Medulla oblongata (tissue), 1 donor: ENCODE data around the gene GMIP.

Experiments used
- DNase-seq: peaks from one replicate; pipeline ENCODE4 v3.0.0-alpha.2; 2015; ENCODE audit errors: extremely low spot score

Gene GMIP

DNA sequence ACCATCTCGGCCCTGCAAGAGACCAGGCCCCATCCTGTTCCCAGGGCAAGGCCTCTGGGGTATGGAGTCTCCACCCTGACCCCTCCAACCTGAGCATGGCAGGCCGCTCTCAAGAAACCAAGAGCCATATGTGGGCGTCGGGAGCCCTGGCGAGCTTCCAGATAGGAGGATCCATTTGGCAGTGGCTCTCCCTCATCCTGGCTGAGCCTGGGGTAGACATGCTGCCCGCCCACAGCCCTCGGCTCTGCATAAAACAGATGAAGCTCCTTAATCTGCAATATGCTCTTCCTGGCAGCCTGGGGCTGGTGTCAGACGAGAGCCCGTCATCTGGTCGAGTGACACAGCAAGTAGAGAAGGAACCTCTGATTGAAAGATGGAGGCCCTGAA, 13.9 kb upstream of the GMIP start:
- no peak for DNase-seq

DNA sequence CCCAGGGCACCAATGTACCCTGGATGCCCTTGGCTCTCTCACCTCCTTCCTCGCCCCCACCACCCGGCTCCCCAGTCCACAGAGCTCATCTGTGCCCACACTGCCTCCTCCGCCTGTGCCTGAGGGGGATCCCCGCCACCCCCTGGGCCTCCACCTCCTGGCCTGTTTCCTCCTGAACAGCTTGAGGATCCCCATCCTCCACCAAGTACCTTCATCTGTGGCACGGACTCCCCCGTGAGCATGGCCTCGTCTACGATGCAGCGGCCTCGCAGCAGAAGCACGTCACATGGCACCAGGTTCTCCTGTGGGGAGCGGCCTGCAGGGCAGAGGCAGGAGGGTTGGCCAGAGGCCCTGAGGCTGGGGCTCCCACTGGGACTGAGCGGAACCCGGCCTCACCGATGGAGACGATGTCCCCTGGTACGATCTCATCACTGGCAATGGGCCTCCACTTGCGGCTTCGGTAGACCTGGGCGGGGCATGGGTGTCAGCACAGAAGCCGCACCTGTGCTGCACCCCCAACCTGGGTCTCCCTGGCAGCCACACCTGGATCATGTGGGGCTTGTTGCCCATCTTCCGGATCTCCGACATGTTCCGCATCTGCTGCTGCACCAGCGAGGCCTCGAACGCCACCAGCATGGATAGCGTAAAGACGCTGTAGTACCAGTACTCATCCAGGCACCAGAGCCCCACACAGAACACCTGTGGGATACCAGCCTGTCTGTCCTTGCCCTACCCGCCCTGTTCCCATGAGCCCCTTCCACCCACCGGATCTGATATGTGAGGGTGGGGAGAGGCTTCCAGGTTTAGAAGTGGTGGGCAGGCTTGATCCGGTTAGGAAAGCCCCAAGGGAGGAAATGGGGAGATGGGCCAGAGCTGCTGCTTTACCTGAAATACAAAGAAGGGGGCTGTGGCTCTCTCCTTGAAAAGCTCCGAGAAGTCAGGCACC, 13.3 kb upstream of the GMIP start:
- no peak for DNase-seq

DNA sequence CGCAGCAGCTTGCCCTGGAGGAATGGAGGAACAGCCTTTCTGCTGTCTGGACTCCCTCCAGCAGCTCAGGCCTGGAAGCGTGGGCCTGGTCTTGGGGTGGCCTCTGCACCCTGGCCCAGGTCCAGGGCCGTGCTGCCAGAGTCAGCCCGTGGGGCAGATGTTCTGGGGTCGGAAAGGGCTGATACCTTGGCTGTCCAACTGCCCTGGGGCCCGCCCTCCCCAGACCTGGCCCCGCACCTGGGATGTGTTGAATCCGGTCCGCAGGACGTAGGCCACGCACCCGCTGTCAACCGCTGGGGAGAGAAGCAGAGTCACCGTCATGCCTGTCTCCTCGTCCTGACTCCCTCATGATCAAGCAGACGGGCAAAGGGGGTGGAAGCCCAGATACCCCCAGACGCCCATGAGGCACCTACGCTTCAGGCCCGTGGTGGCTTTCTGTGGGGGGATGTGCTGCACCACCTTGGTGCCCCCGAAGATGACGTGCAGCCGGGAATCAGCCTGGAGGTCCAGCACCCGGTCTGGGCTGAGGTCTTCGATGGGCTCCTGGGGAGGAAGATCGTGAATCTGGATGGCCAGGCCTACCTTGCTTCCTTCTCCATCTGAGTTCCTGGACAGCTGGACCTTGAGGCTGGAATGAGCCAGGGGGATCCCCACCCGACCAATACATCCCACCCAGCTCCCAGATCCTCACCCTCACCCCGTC, 12.3 kb upstream of the GMIP start:
- DNase-seq: no peak

DNA sequence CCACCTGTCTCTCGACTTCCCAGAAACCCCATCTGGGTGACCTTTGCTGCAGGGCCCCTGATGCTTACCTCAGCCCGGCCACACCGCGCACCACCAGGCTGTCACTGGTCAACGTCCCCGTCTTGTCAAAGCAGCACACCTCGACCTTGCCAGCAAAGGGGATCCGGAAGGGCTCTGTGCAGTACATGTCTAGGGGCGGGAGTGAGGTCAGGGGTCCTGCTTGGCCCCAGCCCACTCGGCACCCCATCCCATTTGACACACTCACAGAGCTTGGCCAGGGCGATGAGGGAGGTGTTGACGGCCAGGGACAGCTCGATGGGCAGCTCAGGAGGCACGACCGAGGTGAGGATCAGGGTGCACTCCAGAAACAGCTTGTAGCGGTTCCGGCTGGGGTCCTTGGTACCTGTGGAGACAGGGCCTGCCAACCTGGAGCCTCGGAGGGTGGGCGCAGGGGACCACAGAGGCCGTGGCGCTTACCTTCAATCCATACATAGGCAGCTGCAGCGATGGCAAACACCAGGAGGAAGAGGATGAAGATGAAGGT, 11.7 kb upstream of the GMIP start:
- DNase-seq: no peak

DNA sequence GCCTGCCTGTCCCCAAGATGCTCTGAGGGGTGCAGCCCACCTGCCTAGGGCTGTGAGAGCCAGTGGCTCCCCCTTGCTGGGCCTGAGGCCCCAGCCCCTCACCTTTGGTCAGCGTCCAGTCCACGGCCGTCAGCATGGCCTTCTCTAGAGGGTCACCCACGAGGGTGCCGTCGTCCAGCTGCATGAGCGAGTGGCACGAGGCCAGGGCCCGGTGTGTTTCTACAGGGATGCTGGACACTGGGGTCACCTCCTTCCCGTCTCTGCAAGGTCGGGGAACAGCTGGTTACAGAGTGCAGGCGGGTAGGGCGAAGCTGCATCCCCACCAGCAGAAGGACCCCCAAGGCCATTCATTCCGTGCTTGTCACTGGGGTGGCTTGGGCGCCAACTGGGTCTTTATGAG, 11.0 kb upstream of the GMIP start:
- no peak for DNase-seq

DNA sequence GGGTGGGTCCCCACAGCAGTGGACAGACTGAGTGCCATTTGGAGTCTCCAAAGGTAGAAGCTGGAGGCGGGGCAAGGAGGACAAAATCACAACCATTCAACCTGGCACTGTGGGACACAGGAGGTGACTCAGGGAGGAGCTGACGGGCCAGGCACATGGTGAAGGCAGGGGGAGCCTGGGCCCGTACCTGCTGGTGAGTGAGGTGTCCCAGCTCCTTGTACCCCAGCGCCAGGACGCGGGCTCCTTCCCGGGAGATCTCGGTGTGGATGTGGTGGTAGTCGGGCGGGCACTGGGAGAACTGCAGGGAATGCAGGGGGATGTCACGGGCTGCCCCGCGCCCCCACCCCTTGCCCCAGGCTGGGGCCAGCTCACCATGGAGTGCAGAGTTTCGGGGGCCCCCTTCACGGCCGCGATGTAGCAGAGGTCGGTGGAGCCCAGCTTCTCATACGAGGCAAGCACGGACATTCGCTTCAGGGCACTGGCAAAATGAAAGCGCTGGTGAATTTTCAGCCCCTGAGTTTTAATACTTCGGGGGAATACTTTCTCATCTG, 10.2 kb upstream of the GMIP start:
- DNase-seq: no peak

DNA sequence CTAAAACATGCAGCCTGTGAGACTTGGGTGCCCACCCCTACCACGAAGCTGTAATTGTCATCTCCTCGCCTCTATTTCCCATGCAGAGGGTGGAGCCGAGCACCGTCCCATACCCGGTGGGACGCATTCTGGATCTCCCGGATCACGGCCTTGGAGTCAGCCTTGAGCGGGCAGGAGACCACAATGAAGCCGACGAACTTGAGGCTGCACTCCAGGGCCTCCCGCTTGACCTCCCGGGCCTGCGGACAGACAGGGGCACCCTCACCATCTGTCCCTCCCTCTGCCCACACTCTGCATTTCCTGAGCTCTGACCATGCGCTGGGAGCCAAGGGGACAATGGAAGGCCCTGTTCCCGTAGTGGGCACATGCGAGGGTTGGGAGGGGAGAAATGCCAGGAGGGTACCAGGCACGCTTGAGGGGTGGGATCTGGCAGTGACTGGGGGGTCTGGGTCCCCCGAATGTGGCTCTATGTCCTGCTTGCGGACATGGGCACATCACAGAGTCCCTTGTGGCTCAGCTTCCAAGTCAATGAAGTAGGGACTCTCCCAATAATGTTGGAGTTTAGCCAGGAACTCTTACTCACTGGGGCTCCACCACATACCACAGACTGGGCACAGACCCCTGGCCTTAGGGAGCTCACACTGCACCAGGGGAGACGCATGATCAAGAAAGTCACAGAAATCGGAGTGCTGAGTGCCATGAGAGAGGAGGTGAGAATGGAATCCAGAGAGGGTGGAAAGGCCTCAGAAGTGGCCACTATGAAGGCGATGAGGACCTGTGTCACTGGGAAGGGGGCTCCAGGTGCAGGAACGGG, 9.2 kb upstream of the GMIP start:
- DNase-seq: no peak

DNA sequence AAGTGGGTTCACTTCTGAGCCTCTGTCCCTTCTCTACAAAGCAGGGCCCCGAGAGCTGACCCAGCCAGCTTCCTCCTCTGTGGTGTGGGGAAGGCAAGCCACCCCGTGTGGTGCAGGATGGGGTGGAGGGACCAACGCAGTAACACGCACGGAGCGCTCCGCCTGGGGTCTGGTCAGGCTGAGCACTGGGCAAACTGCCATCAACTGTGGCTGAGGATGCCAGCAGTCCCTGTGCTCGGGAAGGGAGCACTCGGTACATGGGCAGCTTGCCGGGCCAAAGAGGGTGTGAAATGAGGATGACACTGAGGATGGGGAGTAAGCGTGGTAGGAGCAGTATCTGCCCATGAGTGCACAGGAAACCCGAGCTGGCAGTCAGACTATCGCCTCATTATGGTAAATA, 7.6 kb upstream of the GMIP start:
- peak; percentile 72 for DNase-seq

DNA sequence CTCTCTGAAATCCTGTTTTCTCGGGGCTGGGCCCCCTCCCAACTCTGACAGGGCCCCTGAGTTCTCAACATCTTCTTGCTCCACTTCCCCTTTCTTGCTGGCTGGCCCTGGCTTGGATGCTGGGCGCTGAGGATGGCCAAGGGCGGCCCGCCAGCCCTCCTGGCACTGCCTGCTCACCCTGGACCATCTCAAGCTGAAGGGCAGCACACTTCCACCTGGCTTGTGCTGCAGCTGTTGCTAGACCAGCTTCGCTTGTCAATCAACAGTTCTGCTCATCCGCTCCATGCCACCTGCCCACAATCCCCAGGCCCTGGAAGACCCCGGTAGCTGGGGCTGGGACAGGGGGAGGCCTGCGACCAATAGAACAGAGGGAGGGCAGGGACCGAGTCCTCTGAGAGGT, 6.9 kb upstream of the GMIP start:
- DNase-seq: no peak

DNA sequence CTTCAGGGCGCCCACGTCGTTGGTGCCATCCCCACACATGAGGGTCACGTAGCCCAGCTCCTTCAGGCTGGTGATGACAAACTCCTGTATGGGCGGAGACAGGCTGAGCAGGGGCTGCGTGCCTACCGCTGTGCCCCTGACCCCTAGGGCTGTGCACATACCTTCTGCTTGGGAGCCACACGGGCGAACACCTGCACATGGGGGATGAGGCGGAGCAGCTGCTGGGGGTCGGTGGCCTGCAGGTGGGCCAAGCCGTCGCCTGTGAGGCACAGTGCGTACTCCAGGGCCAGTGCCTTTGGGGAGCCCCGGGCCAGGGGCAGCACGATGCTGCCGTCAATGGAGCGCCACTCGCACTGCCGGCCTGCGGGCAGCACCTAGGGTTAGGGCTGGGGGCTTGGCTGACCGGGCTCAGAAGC, 6.1 kb upstream of the GMIP start:
- no peak for DNase-seq

DNA sequence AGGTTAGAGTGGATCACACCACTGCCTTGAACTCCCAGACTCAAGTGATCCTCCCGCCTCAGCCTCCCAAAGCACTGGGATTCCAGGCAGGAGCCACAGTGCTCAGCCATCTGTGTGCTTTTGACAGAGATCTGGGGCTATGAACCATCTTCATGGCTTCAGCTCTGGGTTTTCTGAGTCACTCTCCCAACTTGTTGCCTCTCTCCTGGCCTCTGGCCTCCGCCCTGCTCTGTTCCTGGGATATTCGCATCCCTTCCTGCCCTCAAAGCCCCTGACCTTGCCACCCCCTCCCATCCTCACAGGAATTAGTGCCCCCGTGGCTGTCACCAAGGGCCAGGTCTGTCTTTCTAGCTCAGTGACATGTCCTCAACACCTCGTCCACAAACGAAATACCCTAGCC, 5.7 kb upstream of the GMIP start:
- DNase-seq: no peak

DNA sequence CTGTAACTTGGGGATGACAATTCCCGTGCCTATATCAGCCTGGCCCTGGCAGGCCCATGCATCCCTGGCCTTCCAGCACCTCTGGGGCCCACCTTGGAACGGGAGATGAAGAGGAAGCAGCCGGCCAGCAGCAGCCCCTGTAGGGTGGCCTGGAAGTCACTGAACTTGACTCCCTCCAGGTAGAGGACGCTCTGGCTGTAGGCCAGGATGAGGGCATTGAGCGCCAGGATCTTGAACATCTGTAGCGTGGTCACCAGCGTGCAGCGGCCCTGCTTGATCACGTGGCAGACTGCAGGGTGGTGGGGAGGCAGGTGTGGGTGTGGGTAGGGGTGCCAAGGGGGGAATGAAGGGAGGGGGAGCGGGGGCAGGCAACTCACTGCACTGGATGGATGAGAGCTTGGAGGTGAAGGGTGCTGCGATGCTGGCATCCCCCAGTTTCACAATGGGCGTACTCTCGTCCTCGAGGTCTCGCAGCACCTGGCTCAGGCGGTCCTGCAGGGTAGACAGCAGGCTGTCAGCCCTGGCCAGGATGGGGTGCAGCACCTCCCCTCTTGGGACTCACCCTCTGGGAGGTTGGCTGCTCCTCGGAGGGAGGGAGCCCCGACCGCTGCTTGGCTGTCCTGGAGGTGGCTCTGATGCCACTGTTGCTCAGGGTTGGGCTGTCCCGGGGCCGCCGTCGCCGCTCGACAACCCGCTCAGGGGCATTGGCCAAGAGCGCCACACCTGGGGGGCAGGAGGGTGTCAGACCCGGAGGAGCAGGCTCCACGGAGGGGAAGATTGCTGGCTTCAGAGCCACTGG, 3.8 kb upstream of the GMIP start:
- no peak for DNase-seq

DNA sequence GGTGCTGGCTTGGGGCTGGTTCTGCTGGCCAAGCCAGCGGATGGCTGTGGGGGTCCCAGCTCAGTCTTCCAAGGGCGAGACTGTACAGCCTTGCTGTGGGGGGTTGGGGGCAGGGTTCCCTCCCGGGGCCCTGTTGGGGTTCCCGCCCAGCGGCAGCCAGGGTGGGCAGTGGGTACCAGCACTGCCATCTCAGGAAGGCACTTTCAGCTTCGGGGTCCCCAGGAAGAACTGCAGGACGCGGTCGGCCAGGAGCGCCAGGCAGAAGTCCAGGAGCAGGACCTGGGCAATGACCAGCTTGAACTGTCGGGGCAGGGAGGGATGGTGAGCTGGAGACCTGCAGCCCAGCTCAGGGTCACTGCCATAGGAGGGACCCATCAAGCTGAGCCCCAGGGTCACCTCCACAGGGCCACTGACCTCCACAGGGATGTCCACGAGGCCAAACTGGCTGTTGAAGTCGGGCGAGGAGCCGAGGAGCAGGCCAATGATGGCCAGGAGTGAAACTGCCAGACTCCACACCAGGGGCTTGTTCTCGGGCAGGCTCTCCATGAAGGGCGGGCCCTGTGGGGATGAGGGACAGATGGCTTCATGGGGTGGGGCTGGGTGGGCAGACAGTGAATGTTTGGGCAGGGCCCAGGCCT, 1.9 kb upstream of the GMIP start:
- no peak for DNase-seq

DNA sequence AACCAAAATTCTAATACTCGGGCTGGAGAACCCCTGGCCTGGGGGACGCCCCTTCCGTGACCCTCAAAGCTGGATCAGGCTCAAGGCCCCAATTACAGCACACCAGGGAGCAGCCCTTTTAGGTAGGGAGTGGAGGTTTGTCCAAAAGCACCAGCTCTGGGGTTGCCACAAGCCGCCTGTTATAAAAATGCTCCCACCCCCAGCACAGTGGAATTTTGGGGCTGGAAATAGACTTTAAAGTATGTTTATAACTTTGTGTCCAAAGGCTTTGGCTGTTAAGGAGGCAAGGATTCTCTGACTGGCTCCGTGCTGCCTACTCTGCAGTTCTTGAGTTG, 564 bp upstream of the GMIP start:
- DNase-seq: no peak

DNA sequence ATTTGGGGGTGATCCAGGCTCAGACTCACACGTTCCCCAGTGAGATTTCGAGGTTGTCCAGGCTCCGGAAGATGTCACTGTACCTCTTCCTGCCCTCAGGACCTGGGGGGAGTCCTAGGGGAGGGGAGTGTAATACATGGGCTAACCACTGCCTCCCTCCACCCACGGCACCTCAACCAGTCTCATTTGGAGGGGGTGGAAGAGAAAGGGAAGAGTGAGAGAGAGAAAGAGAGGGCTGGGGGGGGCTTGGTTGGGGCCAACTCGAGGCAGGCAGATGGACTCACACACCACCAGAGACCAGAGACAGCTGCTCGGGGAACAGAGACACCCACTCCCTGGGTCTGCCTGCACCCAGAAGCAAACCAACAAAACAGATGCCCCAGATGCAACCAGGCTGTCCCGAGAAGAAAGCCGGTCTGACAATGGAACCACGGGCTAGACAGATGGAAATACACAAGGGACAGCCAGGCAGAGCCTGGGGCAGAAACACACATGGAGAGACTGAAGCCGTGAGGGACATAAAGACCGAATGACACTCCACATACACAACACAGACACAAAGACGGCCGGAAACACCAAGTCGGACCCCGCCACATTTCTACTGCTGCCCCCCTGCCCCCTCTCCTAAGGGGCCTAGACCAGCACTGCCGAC, 825 bp downstream of the GMIP start:
- DNase-seq: no peak

DNA sequence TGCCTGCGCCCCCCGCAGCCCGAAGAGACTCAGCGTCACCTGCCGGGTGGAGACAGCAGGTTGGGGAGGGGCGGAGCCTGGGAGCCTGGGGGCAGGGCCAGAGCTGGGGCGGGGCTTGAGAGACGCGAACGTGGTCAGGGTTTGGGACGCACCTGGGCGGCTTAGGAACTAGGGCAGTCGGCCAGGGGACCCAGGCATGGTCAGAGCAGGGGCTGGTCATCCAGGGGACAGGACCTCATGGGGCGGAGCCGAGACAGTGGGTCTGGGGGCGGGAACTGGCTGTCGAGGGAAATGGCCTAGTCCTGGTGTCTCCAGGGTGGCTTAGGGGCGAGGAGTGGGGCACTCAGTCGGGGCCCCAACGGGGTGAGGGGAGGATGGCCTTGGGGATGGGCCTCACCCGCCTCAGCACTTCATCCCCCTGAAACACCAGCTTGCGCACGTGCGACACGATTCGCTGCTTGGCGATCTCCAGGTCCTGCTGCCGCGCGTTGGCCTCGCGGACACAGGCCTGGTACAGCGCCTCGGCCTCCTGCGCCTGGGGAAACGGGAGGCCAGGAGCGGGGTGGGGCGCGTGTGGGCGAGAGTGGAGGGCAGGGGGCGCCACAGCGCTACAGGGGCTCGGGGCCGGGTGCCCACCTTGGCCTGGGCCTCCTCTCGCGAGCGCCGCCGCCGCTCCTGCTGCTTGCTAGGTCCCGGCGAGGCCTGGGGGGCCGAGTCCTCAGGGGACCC, 5.8 kb downstream of the GMIP start:
- DNase-seq: no peak

DNA sequence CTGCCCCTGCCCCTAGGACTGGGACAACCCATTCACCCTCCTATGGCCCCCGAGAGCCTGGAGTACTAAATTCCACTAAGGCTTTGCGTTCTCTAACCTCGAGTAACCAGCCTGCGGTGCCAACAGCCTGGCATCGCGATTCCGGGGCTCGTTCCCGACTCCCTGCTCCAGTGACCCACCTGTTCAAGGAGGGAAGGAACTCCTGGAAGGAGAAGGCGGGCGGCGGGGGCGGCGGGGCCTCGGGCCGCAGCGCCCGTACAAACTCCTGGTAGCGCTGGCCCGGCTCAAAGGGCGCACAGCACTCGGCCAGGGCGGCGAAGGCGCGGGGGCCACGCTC, 6.3 kb downstream of the GMIP start:
- DNase-seq: no peak

DNA sequence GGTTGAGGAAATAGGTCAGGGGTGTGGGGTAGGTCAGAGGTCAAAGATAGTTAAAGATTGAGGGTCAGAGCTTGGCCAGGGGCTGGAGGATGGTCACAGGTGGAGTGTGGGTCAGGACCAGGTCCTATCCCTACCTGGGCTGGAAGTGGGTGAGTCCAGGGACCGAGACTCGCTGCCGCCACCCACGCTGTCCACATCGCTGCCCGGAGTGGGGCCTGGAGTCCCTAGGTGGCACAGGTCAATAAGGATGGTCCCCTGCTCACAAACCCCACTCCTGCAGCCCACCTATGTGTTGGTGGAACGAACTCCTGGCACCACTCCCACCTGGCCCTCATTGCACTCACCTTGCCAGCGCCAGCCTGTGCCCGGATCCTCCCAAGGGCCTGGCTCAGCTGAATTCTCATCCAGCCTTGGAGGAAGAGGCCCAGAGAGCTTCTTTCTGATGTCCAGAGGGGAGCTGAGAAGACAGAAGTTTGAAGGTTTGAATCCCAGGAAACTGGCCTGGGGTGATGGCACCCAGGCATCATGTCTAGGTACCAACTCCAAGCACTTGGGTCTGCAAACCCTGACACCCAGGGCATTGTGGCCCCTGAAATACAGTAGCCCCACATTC, 6.8 kb downstream of the GMIP start:
- no peak for DNase-seq

DNA sequence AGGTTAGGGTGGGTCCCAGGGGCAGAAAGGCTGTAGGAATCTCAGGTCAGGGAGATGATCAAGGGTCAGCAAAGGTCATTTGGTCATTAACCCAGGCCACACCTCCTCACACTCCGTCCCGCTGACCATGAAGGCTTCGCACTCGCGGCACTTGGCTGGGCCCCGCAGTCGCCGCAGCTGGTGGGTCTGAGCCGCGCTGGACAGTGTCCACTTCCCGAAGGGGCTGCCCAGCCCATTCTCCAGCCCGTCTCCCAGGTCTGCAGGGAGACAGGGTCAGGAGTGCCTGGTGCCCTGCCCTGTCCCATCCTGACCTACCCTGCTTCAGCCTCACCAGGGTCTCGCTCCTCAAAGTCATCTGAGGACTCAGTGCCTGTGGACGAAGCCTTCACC, 8.1 kb downstream of the GMIP start:
- DNase-seq: no peak
